ENCODE results near the gene SKAP1.
A peak's percentile ranks its signal among the peaks of the same experiment; 100 is the strongest.

Gene SKAP1

GRCh38 chr17:48409607-48410006 is 20.4 kb downstream of the SKAP1 start:
- TF ChIP-seq TAF1 (IDR thresholded peaks at IDR 0.05; ENCODE audit: borderline replicate concordance, low read depth, low read length): no peak
- no peak for TF ChIP-seq POLR2AphosphoS5 (IDR thresholded peaks at IDR 0.05; ENCODE audit: low read depth, low read length)
- TF ChIP-seq POLR2A (IDR thresholded peaks at IDR 0.05; ENCODE audit: low read depth, low read length): no peak
- DNase-seq (ENCODE audit: insufficient read length): no peak
- no peak for FAIRE-seq

GRCh38 chr17:48406936-48407567 is 23.0 kb downstream of the SKAP1 start:
- FAIRE-seq: no peak
- no peak for DNase-seq (ENCODE audit: insufficient read length)
- no peak for TF ChIP-seq POLR2AphosphoS5 (IDR thresholded peaks at IDR 0.05; ENCODE audit: low read depth, low read length)
- TF ChIP-seq POLR2A (IDR thresholded peaks at IDR 0.05; ENCODE audit: low read depth, low read length): no peak
- TF ChIP-seq TAF1 (IDR thresholded peaks at IDR 0.05; ENCODE audit: borderline replicate concordance, low read depth, low read length): no peak

- FAIRE-seq (no peak), DNase-seq (ENCODE audit: insufficient read length) (no peak)
- no peak for TF ChIP-seq TAF1 (IDR thresholded peaks at IDR 0.05; ENCODE audit: borderline replicate concordance, low read depth, low read length)
- no peak for TF ChIP-seq POLR2AphosphoS5 (IDR thresholded peaks at IDR 0.05; ENCODE audit: low read depth, low read length)
- no peak for TF ChIP-seq POLR2A (IDR thresholded peaks at IDR 0.05; ENCODE audit: low read depth, low read length)
These were observed 35.2 kb downstream of the SKAP1 start for GRCh38 chr17:48394821-48395220.

- TF ChIP-seq TAF1 (IDR thresholded peaks at IDR 0.05; ENCODE audit: borderline replicate concordance, low read depth, low read length) (no peak), POLR2AphosphoS5 (IDR thresholded peaks at IDR 0.05; ENCODE audit: low read depth, low read length) (no peak), POLR2A (IDR thresholded peaks at IDR 0.05; ENCODE audit: low read depth, low read length) (no peak)
- DNase-seq (ENCODE audit: insufficient read length): no peak
- no peak for FAIRE-seq
These were observed 36.7 kb downstream of the SKAP1 start for GRCh38 chr17:48393283-48393682.

- FAIRE-seq (peak; percentile 33), DNase-seq (ENCODE audit: insufficient read length) (no peak)
- no peak for TF ChIP-seq TAF1 (IDR thresholded peaks at IDR 0.05; ENCODE audit: borderline replicate concordance, low read depth, low read length)
- TF ChIP-seq POLR2AphosphoS5 (IDR thresholded peaks at IDR 0.05; ENCODE audit: low read depth, low read length): no peak
- no peak for TF ChIP-seq POLR2A (IDR thresholded peaks at IDR 0.05; ENCODE audit: low read depth, low read length)
These were observed 37.2 kb downstream of the SKAP1 start for GRCh38 chr17:48392857-48393256.

GRCh38 chr17:48391444-48391843 is 38.6 kb downstream of the SKAP1 start:
- DNase-seq (ENCODE audit: insufficient read length): no peak
- TF ChIP-seq POLR2A (IDR thresholded peaks at IDR 0.05; ENCODE audit: low read depth, low read length): no peak
- no peak for TF ChIP-seq TAF1 (IDR thresholded peaks at IDR 0.05; ENCODE audit: borderline replicate concordance, low read depth, low read length)
- no peak for TF ChIP-seq POLR2AphosphoS5 (IDR thresholded peaks at IDR 0.05; ENCODE audit: low read depth, low read length)
- FAIRE-seq: peak; percentile 27

GRCh38 chr17:48389903-48390302 is 40.1 kb downstream of the SKAP1 start:
- FAIRE-seq (no peak), DNase-seq (ENCODE audit: insufficient read length) (no peak)
- TF ChIP-seq POLR2AphosphoS5 (IDR thresholded peaks at IDR 0.05; ENCODE audit: low read depth, low read length) (no peak), TAF1 (IDR thresholded peaks at IDR 0.05; ENCODE audit: borderline replicate concordance, low read depth, low read length) (no peak), POLR2A (IDR thresholded peaks at IDR 0.05; ENCODE audit: low read depth, low read length) (no peak)

GRCh38 chr17:48388955-48389743 is 40.9 kb downstream of the SKAP1 start:
- FAIRE-seq (no peak), DNase-seq (ENCODE audit: insufficient read length) (no peak)
- TF ChIP-seq TAF1 (IDR thresholded peaks at IDR 0.05; ENCODE audit: borderline replicate concordance, low read depth, low read length): no peak
- TF ChIP-seq POLR2A (IDR thresholded peaks at IDR 0.05; ENCODE audit: low read depth, low read length): no peak
- no peak for TF ChIP-seq POLR2AphosphoS5 (IDR thresholded peaks at IDR 0.05; ENCODE audit: low read depth, low read length)

GRCh38 chr17:48386826-48387225 is 43.2 kb downstream of the SKAP1 start:
- FAIRE-seq (no peak), DNase-seq (ENCODE audit: insufficient read length) (no peak)
- TF ChIP-seq POLR2AphosphoS5 (IDR thresholded peaks at IDR 0.05; ENCODE audit: low read depth, low read length): no peak
- TF ChIP-seq POLR2A (IDR thresholded peaks at IDR 0.05; ENCODE audit: low read depth, low read length): no peak
- TF ChIP-seq TAF1 (IDR thresholded peaks at IDR 0.05; ENCODE audit: borderline replicate concordance, low read depth, low read length): no peak

GRCh38 chr17:48385319-48385718 is 44.7 kb downstream of the SKAP1 start:
- DNase-seq (ENCODE audit: insufficient read length) (no peak), FAIRE-seq (no peak)
- no peak for TF ChIP-seq POLR2A (IDR thresholded peaks at IDR 0.05; ENCODE audit: low read depth, low read length)
- no peak for TF ChIP-seq POLR2AphosphoS5 (IDR thresholded peaks at IDR 0.05; ENCODE audit: low read depth, low read length)
- TF ChIP-seq TAF1 (IDR thresholded peaks at IDR 0.05; ENCODE audit: borderline replicate concordance, low read depth, low read length): no peak

- TF ChIP-seq POLR2AphosphoS5 (IDR thresholded peaks at IDR 0.05; ENCODE audit: low read depth, low read length) (no peak), TAF1 (IDR thresholded peaks at IDR 0.05; ENCODE audit: borderline replicate concordance, low read depth, low read length) (no peak), POLR2A (IDR thresholded peaks at IDR 0.05; ENCODE audit: low read depth, low read length) (no peak)
- no peak for FAIRE-seq
These were observed 45.9 kb downstream of the SKAP1 start for GRCh38 chr17:48384164-48384563.

GRCh38 chr17:48382989-48383388 is 47.0 kb downstream of the SKAP1 start:
- no peak for FAIRE-seq
- DNase-seq (ENCODE audit: insufficient read length): no peak
- TF ChIP-seq TAF1 (IDR thresholded peaks at IDR 0.05; ENCODE audit: borderline replicate concordance, low read depth, low read length) (no peak), POLR2A (IDR thresholded peaks at IDR 0.05; ENCODE audit: low read depth, low read length) (no peak), POLR2AphosphoS5 (IDR thresholded peaks at IDR 0.05; ENCODE audit: low read depth, low read length) (no peak)

More at GRCh38 chr17:48384164-48384563, 45.9 kb downstream of the SKAP1 start:
- DNase-seq (ENCODE audit: insufficient read length): no peak

Data from GM12892 (cell line).